ENCODE results near the gene BBS2.

GRCh38 chr16:56450275-56450985 is 69.4 kb downstream of the BBS2 start:
- no peak for TF ChIP-seq NPAS2 (CRISPR knock-in tag; IDR thresholded peaks at IDR 0.05; ENCODE audit: borderline replicate concordance)
- no peak for TF ChIP-seq NR1H2 (CRISPR knock-in tag; IDR thresholded peaks at IDR 0.05; ENCODE audit: borderline replicate concordance, low read depth)
- TF ChIP-seq CBX5 (CRISPR knock-in tag; IDR thresholded peaks at IDR 0.05; ENCODE audit: borderline replicate concordance) = no peak
- no peak for TF ChIP-seq NONO (IDR thresholded peaks at IDR 0.05)
- TF ChIP-seq NONO (CRISPR knock-in tag; conservative IDR thresholded peaks at IDR 0.05) = no peak
- TF ChIP-seq PCBP2 (optimal IDR thresholded peaks at IDR 0.05; ENCODE audit: low read depth, low read length, poor library complexity, severe bottlenecking) = no peak
- no peak for TF ChIP-seq MXD4 (CRISPR knock-in tag; IDR thresholded peaks at IDR 0.05)
- no peak for TF ChIP-seq ZXDC (CRISPR knock-in tag; IDR thresholded peaks at IDR 0.05)
- no peak for TF ChIP-seq MAX (IDR thresholded peaks at IDR 0.05)
- TF ChIP-seq ZBTB7A (CRISPR knock-in tag; IDR thresholded peaks at IDR 0.05) = no peak
- no peak for TF ChIP-seq NR3C1 (CRISPR knock-in tag; IDR thresholded peaks at IDR 0.05)

All from HepG2 (cell line).